ENCODE data around the gene KLHL2.

GRCh38 chr4:165324236-165324917 is 117.0 kb downstream of the KLHL2 start:
- TF ChIP-seq ESRRG (CRISPR knock-in tag; IDR thresholded peaks at IDR 0.05) = no peak
- no peak for TF ChIP-seq OSR1 (CRISPR knock-in tag; IDR thresholded peaks at IDR 0.05)
- no peak for TF ChIP-seq ZFP3 (CRISPR knock-in tag; IDR thresholded peaks at IDR 0.05)
- TF ChIP-seq RARB (CRISPR knock-in tag; IDR thresholded peaks at IDR 0.05) = no peak
- TF ChIP-seq PATZ1 (CRISPR knock-in tag; IDR thresholded peaks at IDR 0.05; ENCODE audit: borderline replicate concordance) = no peak
- no peak for TF ChIP-seq CSRNP3 (CRISPR knock-in tag; IDR thresholded peaks at IDR 0.05)
- TF ChIP-seq CSDC2 (CRISPR knock-in tag; IDR thresholded peaks at IDR 0.05) = no peak
- TF ChIP-seq ISL1 (CRISPR knock-in tag; IDR thresholded peaks at IDR 0.05) = no peak
- no peak for TF ChIP-seq ARNTL (CRISPR knock-in tag; IDR thresholded peaks at IDR 0.05; ENCODE audit: borderline replicate concordance, low read depth)
- TF ChIP-seq, protein P1, sequence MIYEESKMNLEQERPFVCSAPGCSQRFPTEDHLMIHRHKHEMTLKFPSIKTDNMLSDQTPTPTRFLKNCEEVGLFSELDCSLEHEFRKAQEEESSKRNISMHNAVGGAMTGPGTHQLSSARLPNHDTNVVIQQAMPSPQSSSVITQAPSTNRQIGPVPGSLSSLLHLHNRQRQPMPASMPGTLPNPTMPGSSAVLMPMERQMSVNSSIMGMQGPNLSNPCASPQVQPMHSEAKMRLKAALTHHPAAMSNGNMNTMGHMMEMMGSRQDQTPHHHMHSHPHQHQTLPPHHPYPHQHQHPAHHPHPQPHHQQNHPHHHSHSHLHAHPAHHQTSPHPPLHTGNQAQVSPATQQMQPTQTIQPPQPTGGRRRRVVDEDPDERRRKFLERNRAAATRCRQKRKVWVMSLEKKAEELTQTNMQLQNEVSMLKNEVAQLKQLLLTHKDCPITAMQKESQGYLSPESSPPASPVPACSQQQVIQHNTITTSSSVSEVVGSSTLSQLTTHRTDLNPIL (CRISPR knock-in tag; IDR thresholded peaks at IDR 0.05; ENCODE audit: low read depth) = no peak
- TF ChIP-seq, protein P2, sequence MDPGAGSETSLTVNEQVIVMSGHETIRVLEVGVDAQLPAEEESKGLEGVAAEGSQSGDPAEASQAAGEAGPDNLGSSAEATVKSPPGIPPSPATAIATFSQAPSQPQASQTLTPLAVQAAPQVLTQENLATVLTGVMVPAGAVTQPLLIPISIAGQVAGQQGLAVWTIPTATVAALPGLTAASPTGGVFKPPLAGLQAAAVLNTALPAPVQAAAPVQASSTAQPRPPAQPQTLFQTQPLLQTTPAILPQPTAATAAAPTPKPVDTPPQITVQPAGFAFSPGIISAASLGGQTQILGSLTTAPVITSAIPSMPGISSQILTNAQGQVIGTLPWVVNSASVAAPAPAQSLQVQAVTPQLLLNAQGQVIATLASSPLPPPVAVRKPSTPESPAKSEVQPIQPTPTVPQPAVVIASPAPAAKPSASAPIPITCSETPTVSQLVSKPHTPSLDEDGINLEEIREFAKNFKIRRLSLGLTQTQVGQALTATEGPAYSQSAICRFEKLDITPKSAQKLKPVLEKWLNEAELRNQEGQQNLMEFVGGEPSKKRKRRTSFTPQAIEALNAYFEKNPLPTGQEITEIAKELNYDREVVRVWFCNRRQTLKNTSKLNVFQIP (CRISPR knock-in tag; IDR thresholded peaks at IDR 0.05; ENCODE audit: borderline replicate concordance, low read depth) = no peak
- TF ChIP-seq ZNF70 (CRISPR knock-in tag; IDR thresholded peaks at IDR 0.05) = no peak
